ENCODE results near the gene SMIM13.

SMIM13 gene

DNA sequence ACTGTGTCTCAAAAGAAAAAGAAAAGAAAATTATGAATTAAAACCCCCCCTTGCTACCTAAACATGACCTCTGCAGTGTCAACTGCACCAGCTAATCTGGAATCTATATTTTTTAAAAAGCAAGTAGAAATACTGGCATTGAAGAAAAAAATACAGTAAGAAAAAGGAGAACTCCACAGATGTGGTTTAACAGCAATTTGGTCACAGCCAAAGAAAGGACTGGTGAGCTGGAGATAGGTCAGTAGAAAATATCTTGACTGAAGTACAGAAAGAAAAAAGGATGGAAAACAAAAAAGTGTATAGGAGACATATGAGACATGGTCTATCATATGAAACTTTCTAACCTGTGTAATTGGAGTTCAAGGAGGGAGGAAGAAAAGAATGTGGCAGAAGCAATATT is 62.0 kb downstream of the SMIM13 start:
- DNase-seq (ENCODE audit: low spot score): no peak

DNA sequence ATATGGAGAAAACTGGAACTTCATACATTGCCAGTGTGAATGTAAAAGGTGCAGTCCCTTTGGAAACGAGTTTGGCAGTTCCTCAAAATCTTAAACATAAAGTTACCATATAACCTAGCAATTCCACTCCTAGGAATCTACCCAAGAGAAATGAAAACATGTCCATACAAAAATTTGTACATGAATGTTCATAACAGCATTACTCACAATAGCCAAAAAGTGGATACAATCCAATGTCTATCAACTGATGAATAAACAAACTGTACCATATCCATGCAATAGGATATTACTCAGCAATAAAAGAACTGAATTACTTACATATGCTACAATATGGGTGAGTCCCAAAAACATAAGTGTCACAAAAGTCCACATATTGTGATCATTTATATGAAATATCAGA is 66.6 kb downstream of the SMIM13 start:
- no peak for DNase-seq (ENCODE audit: low spot score)

DNA sequence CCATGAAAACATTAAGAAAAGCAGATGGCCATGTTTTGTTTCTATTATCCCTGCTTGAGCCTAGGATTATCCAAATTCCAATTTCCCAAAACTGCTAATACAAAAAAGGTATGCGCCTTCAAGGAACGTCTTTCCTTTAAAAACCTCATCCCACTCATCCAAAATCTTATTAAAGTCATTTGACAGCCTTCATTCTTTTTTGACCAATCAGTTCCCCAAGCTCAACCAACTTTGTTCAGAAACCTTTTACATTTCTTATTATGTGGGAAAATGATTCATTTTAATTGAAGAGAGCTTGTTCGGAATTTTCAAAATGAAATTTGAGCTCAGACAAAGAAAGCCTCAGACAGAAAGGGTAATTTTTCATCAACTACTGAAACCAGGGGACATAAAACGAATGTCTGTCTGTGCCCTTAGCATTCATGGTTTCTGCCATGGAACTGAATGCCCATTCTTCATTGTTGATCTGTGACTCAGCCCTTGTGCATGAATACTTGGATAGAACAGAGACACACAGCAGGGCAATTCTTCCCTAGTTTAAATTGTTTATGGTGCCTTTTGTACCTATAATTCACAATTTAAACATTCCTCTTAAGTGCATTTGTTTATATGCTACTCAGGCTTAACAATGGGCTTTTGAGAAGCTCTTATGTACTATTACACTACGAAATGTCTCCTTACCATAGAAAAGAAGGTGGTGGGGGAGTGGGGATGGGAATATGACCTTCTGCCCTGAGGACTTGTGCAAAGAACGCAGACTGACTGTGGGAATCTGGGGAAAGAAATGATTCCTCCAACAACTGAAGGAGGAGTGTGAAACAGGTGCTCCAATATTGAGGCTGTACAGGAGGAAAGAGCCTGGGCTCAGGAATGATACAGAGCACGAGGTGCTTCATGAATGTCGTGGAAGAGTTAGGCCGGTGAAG is 67.7 kb downstream of the SMIM13 start:
- DNase-seq (ENCODE audit: low spot score): no peak

DNA sequence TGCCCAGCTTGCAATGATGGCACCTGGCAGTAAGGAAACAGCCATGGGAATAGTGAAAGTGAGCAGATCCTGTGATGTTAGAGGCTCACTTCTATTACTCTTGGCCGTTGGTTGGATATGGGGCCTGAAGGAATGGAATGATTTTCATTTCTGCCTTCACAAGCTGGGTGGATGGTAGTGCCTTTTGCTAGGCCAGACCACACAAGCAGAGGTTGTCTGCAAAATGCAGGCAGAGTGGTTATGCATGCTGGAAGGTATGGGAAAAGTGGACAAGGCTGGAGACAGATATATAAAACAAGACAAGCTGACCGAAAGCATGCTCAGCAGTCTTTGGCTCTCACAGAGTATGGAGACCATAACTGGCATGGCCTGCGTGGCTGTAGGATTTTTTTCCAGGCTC is 68.6 kb downstream of the SMIM13 start:
- no peak for DNase-seq (ENCODE audit: low spot score)

DNA sequence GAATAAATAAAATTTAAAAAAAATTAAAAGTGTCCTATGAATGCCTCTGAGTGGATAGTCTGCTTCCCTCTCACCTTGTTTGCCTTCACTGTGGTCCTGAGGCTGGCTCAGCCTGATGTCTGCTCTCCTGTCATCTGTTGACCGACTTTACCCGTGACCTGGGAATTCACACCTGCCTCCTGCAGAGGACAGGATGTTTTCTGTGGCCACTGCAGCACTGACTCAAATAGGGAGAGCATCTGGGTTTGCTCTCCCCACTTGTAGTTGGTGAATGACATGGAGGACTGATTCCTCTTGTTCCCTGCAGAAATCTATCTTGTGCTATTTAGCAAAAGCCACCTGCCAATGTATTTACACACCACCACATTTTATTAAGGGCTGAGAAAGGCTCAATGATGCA is 70.3 kb downstream of the SMIM13 start:
- no peak for DNase-seq (ENCODE audit: low spot score)

DNA sequence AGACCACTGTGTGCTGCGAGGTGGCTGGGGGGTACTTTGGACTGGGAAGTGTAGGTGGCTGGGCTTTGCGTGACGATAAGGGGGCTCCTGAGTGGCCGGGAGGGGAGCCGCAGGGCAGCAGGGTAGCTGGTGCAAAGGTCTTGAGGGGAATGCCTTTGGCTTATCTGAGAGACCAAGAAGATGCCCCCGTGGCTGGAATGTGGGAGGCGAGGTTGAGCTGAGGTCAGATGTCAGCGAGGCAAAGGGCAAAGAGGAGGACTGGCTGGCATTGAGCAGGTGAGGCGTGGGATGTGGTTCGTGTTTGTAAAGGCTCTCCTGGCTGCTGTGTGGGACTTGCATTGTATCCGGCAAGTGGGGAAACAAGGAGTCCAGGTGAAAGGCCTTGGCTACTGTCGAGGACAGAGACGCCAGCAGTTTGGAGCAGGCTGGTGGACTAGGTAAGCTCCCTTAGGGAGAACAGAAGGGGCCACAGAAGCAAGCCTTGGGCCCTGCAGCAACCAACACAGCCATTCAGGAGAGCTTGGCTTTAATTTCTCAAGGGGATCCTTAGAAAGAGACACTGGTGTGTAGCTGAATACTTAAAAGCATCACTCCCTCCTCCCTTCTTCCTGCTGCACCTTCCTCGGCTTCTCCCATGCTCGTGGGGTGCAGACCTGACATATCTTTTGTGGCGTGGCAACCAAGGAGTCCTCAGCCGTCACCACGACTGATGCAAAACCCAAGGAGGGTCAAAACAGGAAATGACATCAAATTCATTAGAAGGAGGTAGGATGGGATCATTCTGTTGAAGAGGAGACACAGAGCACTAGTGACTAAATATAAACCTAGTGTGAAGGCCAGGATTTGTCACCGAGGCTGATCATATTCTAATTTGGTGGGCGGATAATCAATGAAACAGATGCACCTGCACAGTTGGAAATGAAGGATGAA is 71.3 kb downstream of the SMIM13 start:
- no peak for DNase-seq (ENCODE audit: low spot score)

DNA sequence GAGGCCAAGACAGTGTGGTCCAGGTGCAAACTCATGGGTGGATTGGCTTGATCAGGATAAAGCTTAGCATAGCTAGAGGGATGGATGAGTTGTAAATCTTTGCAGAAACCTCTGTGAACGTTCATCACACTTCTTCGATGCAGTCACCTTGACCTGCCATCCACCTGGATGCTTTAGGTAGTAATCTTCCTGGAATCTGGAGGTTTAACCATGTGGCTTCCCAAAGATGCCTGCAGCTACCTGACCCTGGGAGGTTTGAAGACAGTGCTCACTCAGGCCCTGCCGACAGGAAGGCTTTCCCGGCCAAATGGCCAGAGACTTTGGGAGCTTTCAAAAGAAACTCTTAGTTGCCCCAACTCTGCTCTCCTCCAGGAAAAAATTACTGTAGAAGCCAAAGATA is 73.3 kb downstream of the SMIM13 start:
- no peak for DNase-seq (ENCODE audit: low spot score)

DNA sequence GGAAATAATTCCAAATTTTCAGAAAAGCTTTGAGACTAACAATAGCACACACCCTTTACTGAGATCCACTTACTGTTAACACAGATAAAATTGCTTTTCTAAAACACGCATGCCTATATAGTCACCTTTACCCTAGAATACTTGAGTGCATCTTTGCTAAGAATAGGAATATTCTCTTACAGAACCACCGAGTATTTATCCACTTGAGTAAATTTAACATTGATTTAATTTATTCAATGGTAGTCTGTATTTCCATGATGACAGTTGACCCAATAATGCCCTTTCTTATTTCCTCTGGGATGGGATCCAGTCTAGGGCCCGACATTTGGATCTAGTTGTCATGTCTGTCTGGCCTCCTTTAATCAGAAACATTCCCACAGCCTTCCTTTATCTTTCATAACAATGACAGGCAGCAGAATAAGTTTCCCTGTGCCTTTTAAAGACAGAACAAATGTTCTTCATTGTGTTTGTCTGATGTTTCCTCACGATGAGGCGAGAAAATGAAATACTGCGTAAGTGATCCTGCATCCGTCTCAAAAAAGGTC is 74.5 kb downstream of the SMIM13 start:
- DNase-seq (ENCODE audit: low spot score): no peak

DNA sequence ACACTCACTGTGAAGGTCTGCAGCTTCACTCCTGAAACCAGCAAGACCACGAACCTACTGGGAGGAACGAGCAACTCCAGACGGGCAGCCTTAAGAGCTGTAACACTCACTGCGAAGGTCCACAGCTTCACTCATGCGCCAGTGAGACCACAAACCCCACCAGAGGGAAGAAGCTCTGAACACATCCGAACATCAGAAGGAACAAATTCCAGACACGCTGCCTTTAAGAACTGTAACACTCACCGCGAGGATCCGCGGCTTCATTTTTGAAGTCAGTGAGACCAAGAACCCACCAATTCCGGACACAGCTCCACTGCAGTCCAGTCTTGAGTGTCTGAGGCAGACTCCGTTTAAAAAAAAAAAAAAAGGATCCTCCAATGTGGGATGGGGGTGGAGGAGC is 78.3 kb downstream of the SMIM13 start:
- DNase-seq (ENCODE audit: low spot score): no peak

DNA sequence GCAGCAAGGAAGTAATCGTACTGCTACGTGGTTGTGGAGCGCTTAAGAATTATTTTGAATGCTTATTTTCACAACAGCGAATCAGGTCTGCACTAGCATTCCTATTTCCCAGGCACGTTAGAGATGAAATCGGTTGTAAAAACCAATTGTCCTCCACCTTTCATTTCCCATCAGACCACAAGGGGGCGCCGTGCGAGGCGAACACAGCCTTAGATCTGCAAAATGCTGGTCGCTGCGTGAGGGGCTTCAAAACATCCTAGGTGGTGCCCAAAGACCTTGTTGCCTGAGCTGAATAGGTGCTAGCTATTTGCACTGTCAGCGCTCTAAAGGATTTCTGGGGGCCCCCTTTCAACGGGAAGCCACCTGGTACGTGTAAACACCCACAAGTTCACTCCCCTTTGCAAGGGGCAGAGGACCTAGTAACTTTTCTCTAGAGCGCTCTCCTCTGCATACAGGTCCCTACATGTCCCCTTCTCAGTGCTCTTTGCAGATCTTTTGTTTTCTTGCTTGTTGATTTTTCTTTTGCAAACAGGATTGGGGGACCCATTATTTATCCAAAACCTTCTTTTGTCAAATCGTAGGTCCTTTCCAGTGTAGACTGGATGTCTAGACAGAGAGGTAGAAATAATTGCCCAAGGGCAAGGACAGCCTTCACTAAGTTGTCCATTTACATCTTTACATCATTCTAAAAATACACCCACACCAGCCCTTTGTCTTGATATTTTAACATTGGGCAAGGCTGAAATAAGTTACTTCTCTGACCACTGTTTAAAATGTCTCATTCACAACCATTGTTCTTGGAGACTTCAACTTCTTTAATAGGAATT is 79.1 kb downstream of the SMIM13 start:
- peak; percentile 80 for DNase-seq (ENCODE audit: low spot score)

DNA sequence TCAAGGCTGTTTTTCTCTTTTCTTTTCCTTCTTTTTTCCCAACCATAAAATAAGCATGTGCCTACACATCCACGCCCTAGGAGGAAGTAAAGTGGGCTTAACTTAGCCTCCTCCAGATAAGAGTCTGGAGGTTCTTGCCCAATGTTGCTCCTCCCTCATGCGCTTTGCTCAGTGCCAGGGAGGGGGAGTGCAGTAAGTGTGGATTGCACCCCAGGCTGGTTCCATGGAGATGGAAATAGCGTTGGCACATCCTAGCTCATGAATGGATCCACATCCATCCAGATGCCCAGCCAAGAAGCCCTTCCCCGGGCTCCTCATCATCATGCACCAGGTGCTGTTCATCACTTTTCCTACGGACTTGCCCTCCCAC is 80.6 kb downstream of the SMIM13 start:
- DNase-seq (ENCODE audit: low spot score): no peak

DNA sequence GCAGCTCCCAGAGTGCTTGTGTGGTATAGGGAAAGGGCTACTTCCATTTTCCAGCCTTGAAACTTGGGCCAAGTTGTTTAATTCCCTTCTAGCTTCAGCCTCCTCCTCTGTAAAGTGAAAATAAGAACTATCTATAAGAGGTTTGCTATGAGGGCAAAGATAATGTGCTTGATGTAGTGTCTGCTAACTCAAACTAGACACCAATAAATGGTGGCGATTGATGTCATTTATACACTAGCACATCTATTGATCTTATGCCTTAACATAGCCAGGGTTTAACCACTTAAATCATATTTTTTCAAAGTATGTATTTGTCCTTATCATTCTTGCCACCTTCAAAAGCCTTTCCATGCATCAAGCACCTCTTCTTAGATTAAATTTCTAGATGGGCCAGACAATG is 83.6 kb downstream of the SMIM13 start:
- DNase-seq (ENCODE audit: low spot score): no peak

DNA sequence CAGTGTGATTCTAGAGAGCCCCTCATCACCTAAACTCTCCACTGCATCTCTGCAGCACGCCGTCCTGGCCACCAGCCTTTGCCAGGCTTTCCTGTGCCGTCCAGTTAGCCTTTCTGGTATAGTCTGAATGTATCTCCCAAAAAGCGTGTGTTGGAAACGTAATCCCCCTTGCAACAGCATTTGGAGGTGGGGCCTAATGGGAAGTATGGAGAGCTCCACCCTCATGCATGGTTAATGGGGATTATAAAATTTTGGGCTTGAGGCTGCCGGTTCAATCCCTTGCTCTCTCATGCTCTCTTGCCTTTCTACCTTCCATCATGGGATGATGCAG is 85.4 kb downstream of the SMIM13 start:
- DNase-seq (ENCODE audit: low spot score): no peak

DNA sequence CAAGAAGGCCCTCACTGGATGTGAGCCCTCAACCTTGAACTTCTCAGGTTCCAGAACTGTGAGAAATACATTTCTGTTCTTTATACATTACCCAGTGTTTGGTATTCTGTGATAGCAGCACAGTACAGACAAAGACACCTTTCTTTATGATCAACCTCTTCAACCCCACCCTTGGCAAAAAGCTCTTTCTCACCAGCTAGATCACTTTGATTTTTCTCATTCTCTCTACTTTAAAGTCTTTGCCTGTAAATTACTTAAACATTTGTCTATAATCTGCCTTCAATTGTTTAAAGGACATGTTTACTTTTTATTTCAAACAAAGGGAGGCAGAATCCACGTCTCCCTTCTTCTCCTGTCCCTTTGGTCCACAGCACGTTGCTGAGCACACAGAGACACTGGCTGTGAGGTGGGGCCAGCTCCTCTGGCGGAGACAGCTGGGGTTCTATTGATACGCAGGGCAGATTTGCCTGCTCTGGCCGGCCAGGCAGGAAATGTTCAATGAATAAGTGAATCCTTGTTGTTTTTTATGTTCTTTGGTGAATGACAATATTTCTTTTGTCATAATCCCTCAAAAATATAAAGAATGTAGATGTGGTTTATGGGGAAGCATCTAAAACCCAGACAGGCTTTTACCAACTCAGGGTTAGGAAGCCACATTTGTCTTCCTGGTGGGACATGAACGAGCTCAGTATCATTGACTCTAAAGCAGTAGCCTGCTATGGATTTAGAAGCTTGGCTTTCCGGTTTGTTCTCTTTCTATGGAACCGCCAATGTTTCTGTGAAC is 86.0 kb downstream of the SMIM13 start:
- DNase-seq (ENCODE audit: low spot score): no peak

DNA sequence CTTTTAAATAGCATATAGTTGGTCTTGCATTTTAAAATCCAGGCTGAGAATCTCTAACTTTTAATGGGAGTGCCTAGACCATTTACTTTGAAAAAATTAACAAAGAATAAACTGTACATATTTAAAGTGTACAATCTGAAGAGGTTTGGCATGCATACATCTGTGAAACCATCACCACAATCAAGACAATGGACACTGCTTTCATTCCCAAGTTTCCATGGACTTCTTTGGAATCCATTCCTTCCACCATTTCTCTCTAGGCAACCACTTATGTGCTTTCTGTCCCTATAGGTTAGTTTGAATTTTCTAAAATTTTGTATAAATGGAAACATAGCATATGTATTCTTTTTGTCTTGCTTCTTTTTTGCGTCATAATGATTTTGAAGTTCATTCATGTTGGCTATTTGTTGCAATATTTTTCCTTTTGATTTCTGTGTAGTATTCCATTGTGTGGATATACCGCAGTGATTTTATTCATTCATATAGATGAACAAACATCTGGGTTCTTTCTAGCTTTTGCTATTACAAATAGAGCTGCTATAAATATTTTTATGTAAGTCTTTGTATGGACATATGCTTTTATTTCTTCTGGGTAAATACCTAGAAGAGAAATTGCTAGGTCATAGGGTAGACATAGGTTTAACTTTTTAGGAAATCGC is 88.0 kb downstream of the SMIM13 start:
- no peak for DNase-seq (ENCODE audit: low spot score)

DNA sequence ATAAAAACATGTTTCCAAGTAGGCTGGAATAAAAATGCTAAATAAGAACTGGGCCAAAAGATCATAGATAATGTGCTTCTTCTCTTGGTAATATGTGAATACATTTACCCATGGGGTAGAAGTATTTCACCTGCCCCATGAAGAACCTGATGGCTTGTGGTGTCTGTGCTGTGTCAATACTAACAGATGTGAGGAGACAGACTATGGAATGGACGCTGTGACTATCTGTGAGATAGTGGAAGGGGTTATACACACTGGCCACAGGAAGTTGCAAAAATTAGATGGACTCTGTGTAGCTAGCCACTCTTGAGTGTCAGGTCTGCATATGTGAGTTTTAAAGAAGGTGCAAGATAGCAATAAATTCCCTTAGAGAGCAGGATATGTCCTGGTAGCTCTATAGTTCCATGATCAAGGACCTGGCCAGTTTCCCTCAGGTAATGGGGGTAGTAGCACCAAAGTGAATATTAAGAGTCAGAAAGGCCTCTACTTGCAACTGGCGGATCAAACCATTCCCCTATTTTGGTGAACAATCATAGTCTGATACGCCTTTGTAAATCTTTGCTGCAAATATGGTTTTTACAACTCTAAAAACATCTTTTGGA is 90.2 kb downstream of the SMIM13 start:
- no peak for DNase-seq (ENCODE audit: low spot score)

DNA sequence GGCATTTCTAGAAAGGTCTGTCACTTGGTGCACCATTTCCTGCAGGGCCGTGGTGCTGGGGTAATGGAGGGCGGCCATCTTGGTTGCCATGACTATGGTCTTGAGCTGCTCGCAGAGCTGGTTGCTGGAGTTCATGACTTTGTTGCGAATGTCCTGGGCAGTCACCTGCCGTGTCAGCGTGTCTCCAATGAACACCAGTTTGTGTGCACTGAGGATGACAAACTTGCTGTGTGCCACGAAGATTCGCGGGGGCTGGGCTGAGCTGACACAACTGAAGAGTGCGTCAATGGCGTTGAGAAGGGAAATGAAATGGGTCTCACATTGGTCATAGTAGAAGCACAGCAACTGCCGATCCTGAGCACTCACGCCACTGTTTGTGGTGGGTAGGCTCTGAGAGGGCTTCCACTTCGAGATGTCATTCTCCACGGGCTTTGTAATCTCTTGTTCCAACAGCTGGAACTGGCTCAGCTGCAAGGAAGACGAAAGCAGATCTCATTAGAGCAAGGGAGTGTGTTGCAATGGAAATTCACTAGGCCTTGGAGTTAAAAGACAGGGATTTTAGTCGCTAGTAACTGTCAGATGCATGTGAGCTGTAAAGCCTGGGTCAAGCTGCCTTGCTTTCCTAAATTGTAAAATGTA is 91.7 kb downstream of the SMIM13 start:
- DNase-seq (ENCODE audit: low spot score): no peak

DNA sequence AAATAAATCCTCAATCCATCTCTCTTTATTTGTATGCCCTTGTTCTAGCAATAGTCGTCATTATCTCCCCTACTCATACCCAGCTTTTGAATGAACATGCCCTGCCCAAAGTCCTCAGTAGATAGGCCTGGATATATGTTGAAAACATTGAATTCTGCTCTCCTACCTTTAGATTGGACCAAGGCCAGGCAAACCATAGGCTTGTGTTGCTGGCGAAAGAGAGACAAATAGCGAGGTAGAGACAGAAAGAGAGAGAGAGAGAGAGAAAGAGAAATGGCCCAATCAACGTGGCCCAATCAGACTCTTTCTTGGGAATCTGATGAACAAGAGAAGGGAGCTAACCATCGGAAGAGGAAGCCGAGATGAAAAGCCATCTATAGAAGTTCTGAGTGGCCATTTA is 93.7 kb downstream of the SMIM13 start:
- DNase-seq (ENCODE audit: low spot score): no peak

All from CD4-positive, alpha-beta T cell treated with Interleukin-2 at 100 ng/mL for 4 hours (primary cell).